Activated CD8-positive, alpha-beta memory T cell treated with anti-CD3 and anti-CD28 coated beads, Interleukin-2, amount 50 U/mL, for 4 hours (primary cell): ENCODE data around the gene TNFRSF4.

ENCODE experiments used
- DNase-seq: peaks from one replicate; pipeline ENCODE4 v3.0.0-alpha.2; 2020

Gene TNFRSF4

DNA sequence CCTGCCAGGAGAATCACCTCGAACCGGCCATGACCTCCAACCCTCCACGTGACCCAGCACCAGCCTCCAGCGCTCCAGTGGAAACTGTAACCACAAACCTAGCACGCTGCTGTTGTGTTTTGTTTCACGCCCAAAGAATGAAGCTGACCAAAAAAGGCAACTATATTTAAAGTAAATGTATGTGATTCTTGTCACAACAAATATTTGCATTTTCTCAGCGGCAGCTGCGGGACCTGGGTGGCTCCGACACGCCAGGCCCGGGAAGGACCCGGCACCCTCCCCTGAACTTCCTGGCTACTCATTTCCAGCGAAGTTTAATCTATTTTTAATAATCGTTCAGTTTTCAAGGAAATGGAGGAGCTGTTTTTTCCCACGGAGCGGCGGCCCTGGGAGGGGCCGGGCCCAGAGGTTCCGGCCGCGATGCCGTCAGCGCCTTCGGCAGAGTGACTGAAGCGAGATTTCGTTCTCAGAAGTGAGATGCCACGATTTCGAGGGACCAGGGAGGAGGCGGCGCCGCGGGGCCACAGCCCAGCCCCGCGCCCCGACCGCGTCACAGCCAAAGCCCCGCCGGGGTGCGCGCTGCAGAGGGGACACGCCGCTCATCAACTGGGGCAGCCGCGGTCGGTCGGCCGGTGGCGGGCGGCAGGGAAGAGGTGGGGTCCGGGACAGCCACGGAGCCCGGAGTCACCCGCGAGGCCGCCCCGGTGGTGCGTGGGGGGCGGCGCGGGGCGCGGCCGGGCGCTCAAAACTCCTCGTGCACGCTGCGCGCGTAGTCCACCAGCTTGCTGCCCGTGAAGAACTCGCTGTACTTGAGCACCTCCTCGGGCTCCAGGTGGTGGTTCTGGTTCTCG lies 3.0 kb upstream of the TNFRSF4 start:
- DNase-seq = no peak

DNA sequence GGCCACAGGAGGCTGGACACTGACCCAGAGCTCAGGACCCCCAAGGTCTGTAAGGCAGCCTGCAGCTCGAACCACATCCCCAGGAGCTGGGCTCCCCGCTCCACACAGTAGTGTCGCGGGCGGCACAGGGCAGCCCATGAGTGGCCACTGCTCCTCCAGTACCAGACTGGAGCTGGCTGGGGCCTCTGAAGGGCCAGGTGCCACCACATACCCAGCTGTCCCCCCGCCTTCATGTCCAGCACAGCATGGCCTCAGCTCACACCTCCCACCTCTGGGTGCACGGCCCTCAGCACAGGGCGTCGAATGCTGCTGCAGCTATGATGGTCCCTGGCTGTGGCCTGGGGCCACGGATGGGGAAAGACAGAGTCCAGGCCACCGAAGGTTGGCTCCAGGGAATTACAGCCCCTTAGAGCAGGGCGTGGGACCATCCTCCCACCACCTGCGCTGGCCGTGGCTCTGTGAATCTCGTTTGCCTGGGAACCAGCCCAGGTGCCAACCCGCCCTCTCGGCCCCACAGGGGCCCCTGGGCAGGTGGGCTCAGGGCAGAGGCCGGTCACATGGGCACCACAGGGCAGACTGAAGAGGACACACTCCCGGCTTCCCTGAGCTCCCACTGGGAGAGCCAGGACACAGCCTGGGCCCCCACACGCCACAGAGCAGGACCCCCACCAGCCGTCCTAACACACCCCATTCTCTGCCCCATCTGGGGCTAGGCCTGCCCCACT lies 2.1 kb upstream of the TNFRSF4 start:
- no peak for DNase-seq

DNA sequence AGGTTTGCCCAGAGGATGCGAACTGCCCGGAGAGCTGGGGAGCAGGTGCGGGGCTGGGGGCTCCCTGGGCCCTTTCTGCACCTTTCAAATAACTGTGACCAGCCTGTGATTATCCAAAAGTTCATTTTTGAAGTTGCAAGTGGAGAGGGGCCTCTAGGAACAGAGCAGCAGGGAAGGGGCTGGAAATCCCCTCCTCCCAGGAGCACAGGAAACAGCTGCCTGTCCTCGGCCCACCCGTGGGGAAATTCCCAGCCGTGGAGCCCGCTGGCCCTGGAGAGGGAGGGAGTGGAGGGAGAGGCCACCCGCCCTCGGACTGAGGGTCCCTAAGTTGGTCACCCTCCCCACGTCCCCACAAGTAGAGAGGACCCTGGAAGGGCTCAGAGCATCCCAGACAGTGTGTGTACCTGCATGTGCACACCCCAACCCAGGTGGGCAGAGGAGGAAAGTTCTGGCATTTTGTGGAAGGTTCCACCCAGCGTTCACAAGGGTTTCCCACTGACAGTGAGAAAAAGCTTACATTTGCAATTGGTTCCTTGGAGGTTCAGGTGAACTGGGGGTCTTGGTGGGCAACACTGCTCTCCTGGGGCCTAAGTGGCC lies 1.2 kb upstream of the TNFRSF4 start:
- DNase-seq = no peak

DNA sequence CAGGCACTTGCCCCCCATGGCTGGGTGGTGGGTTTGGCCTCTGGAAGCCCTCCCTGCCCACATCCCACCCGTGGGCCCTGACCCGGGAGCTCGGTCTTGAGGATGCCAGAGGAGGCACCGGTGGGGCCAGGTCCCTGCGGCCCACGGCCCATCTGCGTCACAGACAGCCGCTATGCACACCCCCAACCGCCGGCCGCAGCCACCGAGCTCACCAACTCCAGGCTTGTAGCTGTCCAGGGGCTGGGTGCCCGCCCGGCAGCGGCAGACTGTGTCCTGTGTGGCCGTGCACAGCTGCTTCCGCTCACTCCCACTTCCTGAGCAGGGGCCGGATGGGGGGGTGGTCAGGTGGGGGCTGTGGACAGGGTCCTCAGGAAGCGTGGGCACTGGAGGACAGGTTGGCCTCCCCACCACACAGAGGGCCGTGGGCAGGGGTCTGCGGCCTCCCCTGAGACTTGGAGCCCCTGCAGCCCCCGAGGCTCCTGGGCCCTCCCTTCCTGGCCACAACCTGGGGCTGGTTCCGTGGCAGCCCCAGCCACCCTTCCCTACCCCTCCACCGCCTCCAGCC lies 1.1 kb downstream of the TNFRSF4 start:
- DNase-seq = peak; percentile 50

DNA sequence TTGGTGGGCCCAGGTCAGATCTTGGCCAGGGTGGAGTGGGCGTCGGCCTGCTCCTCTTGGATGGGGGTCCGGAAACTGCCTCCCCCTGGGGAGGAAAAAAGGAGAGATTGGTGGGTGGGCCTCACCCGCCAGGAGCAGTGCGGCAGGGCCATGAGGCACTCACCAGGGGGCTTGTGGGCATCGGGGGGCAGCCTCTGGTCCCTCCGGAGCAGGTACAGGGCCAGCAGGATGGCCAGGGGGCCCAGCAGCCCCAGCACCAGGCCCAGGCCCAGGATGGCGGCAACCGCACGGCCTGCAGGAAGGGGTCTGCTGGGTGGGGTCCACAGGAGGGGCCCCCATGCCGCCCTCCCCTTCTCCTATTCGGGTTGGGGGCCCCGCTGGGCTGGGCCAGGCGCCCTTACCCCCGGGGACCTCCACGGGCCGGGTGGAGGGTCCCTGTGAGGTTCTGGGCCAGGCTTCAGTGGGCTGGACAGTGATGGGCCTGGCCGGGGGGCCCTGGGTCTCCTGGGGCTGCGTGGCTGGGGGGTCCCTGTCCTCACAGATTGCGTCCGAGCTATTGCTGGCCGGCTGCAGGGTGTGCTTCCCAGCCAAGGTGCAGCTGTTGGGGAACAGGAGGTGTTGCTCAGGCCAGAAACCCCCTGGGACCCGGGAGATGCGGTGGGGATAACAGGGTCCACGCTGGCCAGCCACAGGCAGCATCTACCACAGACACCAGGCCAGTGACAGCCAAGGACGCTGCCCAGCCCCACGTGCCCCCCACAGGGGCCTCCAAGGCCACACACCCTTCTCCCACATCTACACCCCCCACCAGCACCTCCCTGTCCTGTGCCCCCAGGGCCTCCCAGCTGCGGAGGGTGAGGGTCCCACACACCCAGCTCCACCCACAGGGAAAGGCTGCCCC lies 2.2 kb downstream of the TNFRSF4 start:
- DNase-seq = peak; percentile 17

DNA sequence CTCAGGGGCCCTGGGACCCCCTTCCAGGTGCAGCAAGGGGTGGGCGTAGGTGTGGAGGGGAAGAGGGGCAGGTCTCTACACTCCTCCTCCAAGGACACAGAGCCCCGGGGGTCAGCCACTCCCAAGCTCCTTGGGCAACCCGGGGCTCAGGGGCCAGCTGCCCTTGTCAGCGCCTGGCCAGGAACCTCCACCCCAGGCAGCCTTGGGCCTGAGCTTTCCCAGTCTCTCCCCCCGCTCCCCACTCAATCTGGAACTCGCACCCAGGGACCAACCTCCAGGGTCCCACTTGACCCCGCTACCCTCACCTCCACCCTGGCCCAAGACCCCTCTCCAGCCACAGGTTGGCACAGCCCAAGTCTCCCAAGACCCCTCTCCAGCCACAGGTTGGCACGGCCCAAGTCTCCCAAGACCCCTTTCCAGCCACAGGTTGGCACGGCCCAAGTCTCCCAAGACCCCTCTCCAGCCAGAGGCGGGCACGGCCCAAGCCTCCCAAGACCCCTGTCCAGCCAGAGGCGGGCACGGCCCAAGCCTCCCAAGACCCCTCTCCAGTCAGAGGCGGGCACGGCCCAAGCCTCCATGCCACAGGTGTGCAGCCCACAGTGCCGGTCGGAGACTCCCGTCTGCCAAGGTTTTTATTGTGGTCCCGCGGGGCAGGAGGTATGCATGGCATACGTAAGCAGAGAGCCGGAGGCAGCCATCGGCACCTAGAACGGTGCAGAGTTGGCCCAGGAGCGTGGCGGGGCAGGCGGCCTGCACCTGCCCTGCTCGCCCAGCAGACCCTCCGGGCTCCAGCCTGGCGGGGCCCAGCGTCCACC lies 3.0 kb downstream of the TNFRSF4 start:
- peak; percentile 16 for DNase-seq

DNA sequence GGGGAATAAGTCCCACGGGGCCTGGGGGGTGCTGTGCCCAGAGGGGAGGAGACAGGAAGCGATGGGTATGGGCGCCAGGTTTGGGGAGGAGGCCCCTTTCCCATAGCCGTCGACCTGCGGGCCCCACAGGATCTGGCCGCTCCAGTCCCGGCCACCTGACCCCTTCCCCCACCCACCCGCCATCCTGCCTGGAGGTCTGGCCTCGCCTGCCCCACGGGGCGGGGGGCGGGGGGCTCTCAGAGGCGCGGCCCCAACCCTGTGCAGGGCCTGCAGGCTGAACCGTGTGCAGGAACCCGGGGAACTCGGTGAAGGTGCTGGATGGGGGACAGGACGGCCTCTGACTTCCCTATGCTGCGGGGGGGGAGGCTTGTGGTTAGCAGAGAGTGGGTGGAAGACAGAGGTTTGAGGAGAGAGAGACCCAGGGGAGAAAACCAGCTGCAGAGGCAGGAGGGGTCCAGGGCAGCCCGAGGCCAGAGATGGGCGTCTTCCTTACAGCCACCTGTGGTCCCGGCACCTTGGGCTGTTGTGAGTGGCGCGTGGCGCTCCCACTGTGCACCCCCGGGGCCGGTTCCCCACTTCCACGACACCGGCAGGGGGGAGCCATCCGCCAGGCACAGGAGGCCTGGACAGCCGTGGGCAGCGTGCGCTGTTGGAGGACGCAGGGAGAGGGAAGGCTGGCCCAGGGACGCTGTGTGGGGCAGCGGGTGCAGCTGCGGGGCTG lies 5.1 kb downstream of the TNFRSF4 start:
- peak; percentile 54 for DNase-seq

DNA sequence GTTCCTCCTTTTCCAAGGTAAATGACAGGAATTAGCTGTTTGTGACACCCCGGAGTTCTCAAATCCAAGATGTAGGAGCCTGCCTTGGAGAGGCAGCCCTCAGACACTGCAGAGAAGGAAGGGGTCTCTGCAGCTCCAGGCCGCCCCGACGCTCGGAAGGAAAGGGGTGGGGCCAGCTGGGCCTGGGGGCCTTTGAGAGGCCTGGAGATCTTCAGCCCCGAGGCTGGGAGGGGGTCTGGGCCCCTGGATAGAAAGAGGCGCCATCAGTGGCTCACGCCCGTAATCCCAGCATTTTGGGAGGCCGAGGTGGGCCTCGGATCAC lies 6.4 kb downstream of the TNFRSF4 start:
- DNase-seq = no peak

DNA sequence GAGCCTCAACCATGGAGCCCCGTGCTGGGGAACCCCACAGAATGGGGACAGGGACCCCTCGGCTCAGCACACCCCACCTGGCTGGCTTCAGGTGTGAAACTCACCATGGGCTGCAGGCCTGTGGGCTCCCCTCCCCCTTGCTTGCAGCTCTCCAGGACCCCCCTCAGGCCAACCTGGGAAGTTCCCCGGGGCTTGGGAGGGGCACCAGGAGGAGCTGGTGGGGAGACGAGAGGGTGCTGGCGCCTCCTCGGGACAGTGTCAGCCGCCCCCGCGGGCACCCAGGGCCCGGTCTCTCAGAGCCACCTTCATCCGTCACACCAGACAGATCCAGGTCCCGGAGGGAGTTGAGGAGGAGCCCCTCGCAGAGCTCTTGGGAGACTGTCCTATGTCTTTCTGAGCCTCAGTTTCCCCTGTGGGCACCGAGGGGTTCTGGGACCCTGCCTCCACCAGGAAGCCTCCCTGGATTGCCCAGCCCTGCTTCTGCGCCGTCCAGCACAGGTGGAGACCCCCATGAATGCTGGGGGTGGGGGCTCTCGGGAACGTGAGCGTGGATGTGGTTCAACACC lies 6.9 kb downstream of the TNFRSF4 start:
- peak; percentile 38 for DNase-seq

DNA sequence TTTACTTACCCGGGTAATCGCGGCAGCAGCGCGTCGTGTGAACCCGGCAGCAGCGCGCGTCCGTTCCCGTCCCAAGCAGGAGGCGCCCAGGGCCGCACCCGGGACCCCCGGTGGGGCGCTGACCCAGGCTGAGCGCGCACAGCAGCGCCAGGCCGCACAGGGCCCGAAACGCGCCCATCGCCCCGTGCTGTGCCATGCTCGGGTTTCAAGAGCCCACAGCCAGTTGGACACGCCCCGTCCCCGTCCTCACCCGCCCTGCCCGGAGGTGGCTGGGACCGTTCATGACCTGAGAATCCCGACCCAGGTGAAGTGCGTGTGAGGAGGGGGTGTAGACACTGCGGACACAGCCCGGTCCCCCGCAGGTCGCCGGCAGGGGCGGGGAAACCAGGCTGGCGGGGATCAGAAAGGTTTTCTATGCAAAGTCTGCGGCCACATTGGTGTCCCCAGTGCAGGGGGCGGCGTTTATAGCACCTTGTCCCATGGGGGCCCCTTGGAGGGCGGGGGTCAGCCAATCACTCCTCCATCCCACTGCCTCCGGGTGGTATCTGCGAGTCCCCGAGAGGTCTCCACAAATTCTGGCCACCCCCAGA lies 7.5 kb downstream of the TNFRSF4 start, which contains the start of gene TNFRSF18:
TNFRSF18 (minus strand) TSS at position 217 of the 590 bp plus-strand sequence; CDS start at position 196, 21 bp downstream.
- peak; percentile 56 for DNase-seq

DNA sequence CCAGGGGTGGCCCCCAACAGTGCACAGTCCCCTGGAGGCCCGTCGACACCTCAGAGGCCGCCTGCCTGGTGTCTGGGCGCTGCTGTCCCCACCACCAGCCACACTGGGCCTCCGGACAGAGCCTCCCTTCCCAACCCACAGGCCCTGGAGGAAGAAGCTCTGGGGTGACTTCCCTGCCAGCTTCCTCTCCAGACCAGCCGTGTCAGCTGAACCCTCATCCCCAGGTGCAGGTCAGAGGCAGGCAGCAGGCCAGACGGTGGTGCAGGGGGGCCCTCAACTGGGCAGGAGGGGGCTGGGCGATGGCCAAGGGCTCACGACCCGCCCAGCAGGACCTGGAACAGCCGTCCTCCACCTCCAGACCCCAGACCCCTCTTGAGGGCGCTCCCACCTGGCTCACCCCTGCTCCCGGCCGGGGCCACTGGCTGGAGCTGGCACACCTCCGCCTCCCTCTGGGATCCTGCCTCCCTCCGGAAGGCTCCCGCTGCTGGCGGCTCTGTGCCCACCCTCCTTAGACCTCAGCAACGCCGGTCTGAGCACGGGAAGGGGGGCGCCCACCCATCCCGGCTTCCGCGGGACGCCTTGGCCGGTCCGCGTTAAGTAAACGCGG lies 8.1 kb downstream of the TNFRSF4 start:
- DNase-seq = peak; percentile 26

DNA sequence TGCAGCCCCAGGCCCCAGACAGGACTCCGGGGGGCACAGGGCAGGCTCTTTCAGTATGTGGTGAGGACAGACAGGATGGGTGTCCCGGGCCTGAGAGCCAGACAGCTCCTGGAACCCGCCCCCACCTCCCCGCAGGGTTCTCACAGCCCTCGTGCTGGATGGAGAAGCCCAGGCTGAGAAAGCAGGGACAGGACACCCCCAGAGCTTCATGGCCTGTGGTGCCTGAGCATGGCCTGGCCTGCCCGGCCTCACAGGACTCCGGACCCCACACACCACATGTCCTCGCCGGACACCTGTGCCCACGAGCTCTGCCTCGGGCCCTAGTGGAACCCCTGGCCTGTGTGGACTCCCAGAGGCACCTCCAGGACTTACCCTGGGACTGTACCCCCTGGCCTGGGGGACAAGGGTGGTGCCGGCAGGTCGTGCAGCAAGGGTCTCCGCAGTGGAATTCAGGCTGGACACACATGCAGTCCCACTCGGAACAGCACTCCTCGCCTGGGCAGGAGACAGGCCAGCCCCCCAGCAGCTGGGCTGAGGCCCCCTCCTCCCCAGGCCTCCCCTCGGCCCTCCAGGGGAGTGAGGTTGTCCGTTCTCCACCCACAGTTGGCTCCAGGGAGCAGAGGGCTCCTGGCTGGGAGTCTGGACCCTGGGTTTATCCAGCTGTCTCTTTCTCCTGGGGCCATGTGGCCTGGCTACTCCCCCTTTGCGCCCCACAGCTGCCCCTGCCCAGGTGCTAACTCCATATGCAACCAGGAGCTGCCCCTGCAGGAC lies 8.8 kb downstream of the TNFRSF4 start:
- DNase-seq = peak; percentile 24

DNA sequence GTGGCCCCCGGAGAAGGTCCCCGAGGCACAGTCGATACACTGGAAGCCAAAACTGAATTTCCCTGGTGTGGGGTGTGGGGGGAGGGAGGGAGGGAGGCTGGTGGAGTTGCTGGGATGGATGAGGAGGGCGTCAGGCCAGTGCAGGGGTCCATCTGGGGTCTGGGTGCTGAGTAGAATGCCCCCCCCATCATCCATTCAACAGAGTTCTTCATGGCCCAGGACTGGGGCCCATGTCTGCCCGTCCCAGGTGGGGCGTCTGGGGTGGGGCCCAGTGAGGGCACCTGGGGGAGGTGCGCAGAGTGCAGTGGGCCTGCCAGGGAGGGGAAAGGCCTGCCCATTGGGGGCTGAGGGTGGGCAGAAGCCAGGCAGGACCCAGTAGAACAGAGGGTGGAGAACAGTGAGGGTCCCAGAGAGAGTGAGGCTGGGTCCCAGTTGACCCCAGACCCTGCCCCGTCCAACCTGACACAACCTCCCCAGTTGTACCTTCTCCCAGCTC lies 9.5 kb downstream of the TNFRSF4 start:
- DNase-seq = peak; percentile 15

DNA sequence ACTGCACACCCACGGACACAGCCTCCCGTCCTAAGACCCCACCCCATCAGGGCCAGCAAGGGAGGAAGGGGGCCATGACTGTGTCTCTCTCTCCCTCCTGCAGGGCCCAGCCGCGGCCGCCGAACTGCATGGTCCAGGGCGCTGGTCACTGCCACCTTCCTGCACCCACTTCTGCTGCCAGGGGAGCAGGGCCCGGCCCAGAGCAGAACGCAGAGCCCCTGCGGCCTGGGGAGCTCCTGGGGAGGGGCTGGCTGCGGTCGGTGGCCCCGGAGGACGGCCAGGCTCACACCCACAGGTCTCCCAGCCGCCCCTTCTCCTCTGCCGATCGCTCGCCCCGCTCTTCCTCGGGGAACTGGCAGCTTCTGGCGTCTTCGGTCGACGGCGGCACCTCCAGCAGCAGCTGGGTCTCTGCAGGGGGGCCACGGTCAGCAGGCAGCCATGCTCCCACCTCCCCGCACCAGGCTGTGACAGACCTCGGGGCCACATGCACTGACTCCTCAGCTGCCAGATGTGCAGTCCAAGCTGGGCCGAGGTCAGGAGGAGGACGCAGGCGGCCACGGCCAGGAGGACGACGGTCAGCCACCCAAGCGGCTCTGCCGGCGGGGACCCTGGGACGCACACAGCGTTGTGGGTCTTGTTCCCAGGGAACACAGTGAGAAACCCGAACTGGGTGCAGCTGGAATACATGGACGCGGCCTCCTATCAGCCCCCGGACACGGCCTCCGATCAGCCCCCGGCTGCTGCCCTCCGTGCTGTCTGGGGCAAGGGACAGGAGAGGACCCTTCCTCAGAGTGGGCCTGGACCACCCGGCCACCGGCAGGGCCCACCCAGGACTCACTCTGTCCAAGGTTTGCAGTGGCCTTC lies 10.2 kb downstream of the TNFRSF4 start:
- no peak for DNase-seq

DNA sequence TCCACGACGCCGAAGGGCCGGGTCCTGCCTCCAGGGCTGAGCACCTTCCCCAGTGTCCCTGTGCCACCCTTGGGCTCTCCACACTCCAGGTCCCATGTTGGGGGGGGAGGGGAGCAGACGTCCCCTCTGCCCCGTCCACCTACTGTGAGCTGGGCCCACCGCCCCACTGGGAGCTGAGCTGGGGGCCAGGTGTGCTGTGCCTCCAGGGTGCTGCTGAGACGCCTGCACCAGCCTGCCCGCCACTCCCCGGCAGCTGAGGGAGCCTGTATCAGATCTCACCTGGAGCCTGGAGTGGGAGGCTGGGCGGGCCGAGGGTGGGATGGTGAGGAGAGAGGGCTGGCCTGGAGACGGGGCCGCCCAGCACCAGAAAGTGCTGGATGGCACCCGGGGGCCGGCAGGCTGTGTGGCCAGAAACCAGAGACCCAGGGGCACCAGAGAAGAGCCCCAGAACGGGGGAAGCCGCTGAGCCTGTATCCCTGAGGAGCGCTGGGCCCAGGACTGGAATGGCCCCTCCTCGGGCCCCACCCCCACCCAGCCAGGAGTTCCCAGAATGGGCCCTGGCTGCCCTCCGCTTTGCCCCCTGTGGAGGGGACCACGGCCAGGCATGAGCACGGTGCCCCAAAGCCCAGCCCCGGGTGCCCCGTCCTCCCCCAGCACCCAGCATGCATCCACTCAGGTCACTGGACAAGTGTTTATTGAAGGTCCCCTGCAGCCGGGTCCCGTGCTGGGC lies 11.0 kb downstream of the TNFRSF4 start:
- no peak for DNase-seq

DNA sequence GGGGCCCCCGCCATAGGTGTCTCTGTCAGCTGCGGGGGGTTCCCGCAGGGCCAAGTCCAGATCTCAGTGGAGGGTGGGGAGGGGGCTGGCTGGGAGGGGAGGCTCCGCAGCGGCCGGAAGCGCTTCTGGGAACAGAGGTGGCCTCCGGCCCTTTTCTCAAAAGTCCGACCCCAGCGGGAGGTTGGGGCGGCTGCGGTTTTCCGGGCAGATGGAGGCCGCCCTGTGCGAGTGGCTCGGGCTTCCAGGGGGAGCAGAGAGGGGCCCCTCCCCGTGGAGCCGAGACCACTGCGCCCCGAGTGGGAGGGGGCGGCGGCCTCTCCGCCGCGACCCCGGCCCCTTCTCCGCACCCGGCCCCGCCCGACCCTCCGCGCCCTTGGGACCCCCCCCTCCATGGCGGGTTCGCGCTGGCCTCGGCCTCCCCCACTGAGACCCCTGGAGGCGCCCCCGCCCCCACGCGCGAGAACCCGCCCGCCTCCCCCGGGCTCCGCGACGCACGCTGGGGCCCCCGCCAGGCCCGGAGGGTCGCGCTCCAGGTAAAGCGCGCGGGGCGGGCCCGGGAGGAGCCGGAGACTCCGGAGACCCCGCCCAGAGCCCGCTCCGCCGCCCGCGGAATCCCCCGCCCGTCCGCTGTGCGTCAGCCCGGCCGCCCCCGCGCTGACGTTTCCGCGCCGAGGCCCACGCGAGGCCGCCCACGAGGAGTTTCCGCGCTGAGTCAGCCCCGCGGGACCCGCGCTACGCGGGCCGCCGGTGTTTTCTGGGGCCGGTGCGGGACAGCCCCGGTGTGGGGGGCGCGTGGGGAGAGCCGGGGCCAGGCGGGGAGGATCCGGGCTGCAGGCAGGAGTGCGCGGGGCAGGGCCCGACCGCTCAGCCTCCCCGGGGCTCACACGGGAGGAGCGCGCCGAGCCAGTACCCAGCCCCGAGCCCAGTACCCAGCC lies 12.8 kb downstream of the TNFRSF4 start:
- peak; percentile 96 for DNase-seq
